ENCODE results near the gene GEMIN7. TPM values are rescaled to one million over a fixed set of nuclear protein-coding genes. Genes with fewer than 3 reads are reported as not detected.
A peak's percentile ranks its signal among the peaks of the same experiment; 100 is the strongest.

Gene GEMIN7, protein sequence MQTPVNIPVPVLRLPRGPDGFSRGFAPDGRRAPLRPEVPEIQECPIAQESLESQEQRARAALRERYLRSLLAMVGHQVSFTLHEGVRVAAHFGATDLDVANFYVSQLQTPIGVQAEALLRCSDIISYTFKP
- 10 to 100 TPM; 22.2 to 34.1 (median 27.9) TPM for total RNA-seq

- DNase-seq (ENCODE audit: low spot score) (no peak), ATAC-seq (ENCODE audit: low FRiP score) (peak; percentile 68)
- no peak for TF ChIP-seq CTCF (IDR thresholded peaks at IDR 0.05)
Measured at GRCh38 chr19:45079063-45079910, at the start of gene GEMIN7. Gene GEMIN7 (plus strand): TSS chr19:45079260. CDS start chr19:45090115, 10,855 bp downstream.

DNA sequence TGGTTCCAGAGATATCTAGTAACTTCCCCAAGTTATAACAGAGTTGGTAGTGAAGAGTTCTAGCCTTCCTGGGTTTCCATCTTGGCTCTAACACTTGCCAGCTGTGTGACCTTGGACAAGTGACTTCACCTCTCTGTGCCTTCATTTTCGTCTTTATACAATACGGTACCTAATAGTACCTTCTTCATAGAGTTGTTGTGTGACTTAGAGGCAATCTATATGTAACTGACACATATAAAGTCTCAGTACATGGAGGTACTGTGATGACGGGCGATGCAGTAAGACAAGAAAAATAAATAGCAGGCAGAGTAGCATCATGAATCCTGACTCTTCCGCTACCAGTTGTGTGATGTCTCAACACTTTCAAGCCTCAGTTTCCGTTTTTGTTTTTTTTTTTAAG lies 48.2 kb upstream of the GEMIN7 start:
- DNase-seq (ENCODE audit: low spot score) (no peak), ATAC-seq (ENCODE audit: low FRiP score) (no peak)
- no peak for TF ChIP-seq CTCF (IDR thresholded peaks at IDR 0.05)

GRCh38 chr19:45032421-45032820 lies 46.6 kb upstream of the GEMIN7 start:
- ATAC-seq (ENCODE audit: low FRiP score) (no peak), DNase-seq (ENCODE audit: low spot score) (no peak)
- TF ChIP-seq CTCF (IDR thresholded peaks at IDR 0.05) = no peak

GRCh38 chr19:45035755-45036154 lies 43.3 kb upstream of the GEMIN7 start:
- DNase-seq (ENCODE audit: low spot score) (no peak), ATAC-seq (ENCODE audit: low FRiP score) (no peak)
- no peak for TF ChIP-seq CTCF (IDR thresholded peaks at IDR 0.05)

DNA sequence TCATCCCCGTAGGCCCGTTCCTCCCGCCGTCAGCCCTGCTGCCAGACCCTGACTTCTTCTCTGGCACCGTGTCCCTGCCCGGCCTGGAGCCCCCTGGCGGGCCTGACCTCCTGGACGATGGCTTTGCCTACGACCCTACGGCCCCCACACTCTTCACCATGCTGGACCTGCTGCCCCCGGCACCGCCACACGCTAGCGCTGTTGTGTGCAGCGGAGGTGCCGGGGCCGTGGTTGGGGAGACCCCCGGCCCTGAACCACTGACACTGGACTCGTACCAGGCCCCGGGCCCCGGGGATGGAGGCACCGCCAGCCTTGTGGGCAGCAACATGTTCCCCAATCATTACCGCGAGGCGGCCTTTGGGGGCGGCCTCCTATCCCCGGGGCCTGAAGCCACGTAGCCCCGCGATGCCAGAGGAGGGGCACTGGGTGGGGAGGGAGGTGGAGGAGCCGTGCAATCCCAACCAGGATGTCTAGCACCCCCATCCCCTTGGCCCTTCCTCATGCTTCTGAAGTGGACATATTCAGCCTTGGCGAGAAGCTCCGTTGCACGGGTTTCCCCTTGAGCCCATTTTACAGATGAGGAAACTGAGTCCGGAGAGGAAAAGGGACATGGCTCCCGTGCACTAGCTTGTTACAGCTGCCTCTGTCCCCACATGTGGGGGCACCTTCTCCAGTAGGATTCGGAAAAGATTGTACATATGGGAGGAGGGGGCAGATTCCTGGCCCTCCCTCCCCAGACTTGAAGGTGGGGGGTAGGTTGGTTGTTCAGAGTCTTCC lies 41.5 kb upstream of the GEMIN7 start:
- ATAC-seq (ENCODE audit: low FRiP score) (no peak), DNase-seq (ENCODE audit: low spot score) (no peak)
- no peak for TF ChIP-seq CTCF (IDR thresholded peaks at IDR 0.05)

- peak; percentile 73 for DNase-seq (ENCODE audit: low spot score)
- peak; percentile 92 for ATAC-seq (ENCODE audit: low FRiP score)
- no peak for TF ChIP-seq CTCF (IDR thresholded peaks at IDR 0.05)
Measured at GRCh38 chr19:45038931-45039893, 39.8 kb upstream of the GEMIN7 start, which contains the start of gene CLASRP. Gene CLASRP (plus strand): TSS chr19:45039045. CDS start chr19:45040213, 1,168 bp downstream.

All from omental fat pad (tissue), 4 donors.